ENCODE data around the gene ALDH4A1. TPM values are rescaled to one million over a fixed set of nuclear protein-coding genes. Genes with fewer than 3 reads are reported as not detected.
"Not testable (repeated sequence)": the region's sequence is repeated elsewhere in the genome, so short reads cannot be mapped to it uniquely, and the experiment has no call there.

ALDH4A1 gene
- total and polyA plus RNA-seq, 9 donors: 5.7 to 17.0 (median 13.1) TPM

- DNase-seq: no peak
- 88% methylated on average over 7 of the region's 7 CpGs for WGBS (ENCODE audit: insufficient coverage)
- H3K4me3 ChIP-seq (ENCODE audit: low read length): no peak overlapping the region
- no peaks in the 10 kb centered on the region for H3K4me1 ChIP-seq (ENCODE audit: control insufficient read depth, insufficient read depth, low read length)
- H3K36me3 ChIP-seq (ENCODE audit: control insufficient read depth, insufficient read depth, low read length): no peaks in the 10 kb centered on the region
- no peak overlapping the region for H3K27ac ChIP-seq (ENCODE audit: low read length)
- no peaks in the 10 kb centered on the region for H3K9me3 ChIP-seq (replicated peaks; ENCODE audit: control insufficient read depth, low read depth, low read length)
- H3K27me3 ChIP-seq (ENCODE audit: control insufficient read depth, insufficient read depth, low read length): peaks cover 7% of the 10 kb centered on the region
Measured at GRCh38 chr1:18858070-18858688, 44.2 kb downstream of the ALDH4A1 start.

GRCh38 chr1:18856435-18856834 lies 45.9 kb downstream of the ALDH4A1 start:
- peaks cover 7% of the 10 kb centered on the region for H3K27me3 ChIP-seq (ENCODE audit: control insufficient read depth, insufficient read depth, low read length)
- DNase-seq: no peak
- no peak overlapping the region for H3K4me3 ChIP-seq (ENCODE audit: low read length)
- no peaks in the 10 kb centered on the region for H3K36me3 ChIP-seq (ENCODE audit: control insufficient read depth, insufficient read depth, low read length)
- H3K9me3 ChIP-seq (replicated peaks; ENCODE audit: control insufficient read depth, low read depth, low read length): no peaks in the 10 kb centered on the region
- WGBS (ENCODE audit: insufficient coverage): no CpG with 5 or more reads among the region's 1 CpG
- no peaks in the 10 kb centered on the region for H3K4me1 ChIP-seq (ENCODE audit: control insufficient read depth, insufficient read depth, low read length)
- no peak overlapping the region for H3K27ac ChIP-seq (ENCODE audit: low read length)

- H3K9me3 ChIP-seq (replicated peaks; ENCODE audit: control insufficient read depth, low read depth, low read length): no peaks in the 10 kb centered on the region
- H3K27me3 ChIP-seq (ENCODE audit: control insufficient read depth, insufficient read depth, low read length): peaks cover 7% of the 10 kb centered on the region
- no peak overlapping the region for H3K27ac ChIP-seq (ENCODE audit: low read length)
- no peaks in the 10 kb centered on the region for H3K36me3 ChIP-seq (ENCODE audit: control insufficient read depth, insufficient read depth, low read length)
- 50% methylated on average over 6 of the region's 6 CpGs for WGBS (ENCODE audit: insufficient coverage)
- no peak for DNase-seq
- H3K4me1 ChIP-seq (ENCODE audit: control insufficient read depth, insufficient read depth, low read length): no peaks in the 10 kb centered on the region
- H3K4me3 ChIP-seq (ENCODE audit: low read length): no peak overlapping the region
Measured at GRCh38 chr1:18855573-18855972, 46.8 kb downstream of the ALDH4A1 start.

GRCh38 chr1:18854331-18855025 lies 47.9 kb downstream of the ALDH4A1 start:
- H3K9me3 ChIP-seq (replicated peaks; ENCODE audit: control insufficient read depth, low read depth, low read length): no peaks in the 10 kb centered on the region
- peaks cover 9% of the 10 kb centered on the region for H3K27me3 ChIP-seq (ENCODE audit: control insufficient read depth, insufficient read depth, low read length)
- 83% methylated on average over 42 of the region's 49 CpGs for WGBS (ENCODE audit: insufficient coverage)
- DNase-seq: no peak
- no peaks in the 10 kb centered on the region for H3K36me3 ChIP-seq (ENCODE audit: control insufficient read depth, insufficient read depth, low read length)
- H3K27ac ChIP-seq (ENCODE audit: low read length): no peak overlapping the region
- H3K4me3 ChIP-seq (ENCODE audit: low read length): no peak overlapping the region
- peaks cover 2% of the 10 kb centered on the region for H3K4me1 ChIP-seq (ENCODE audit: control insufficient read depth, insufficient read depth, low read length)

GRCh38 chr1:18852501-18852900 lies 49.9 kb downstream of the ALDH4A1 start:
- 51% methylated on average over 5 of the region's 6 CpGs for WGBS (ENCODE audit: insufficient coverage)
- Histone ChIP-seq H3K4me3 (ENCODE audit: low read length) (no peak overlapping the region), H3K9me3 (replicated peaks; ENCODE audit: control insufficient read depth, low read depth, low read length) (no peaks in the 10 kb centered on the region), H3K4me1 (ENCODE audit: control insufficient read depth, insufficient read depth, low read length) (peaks cover 16% of the 10 kb centered on the region), H3K27ac (ENCODE audit: low read length) (no peak overlapping the region), H3K36me3 (ENCODE audit: control insufficient read depth, insufficient read depth, low read length) (no peaks in the 10 kb centered on the region), H3K27me3 (ENCODE audit: control insufficient read depth, insufficient read depth, low read length) (peaks cover 9% of the 10 kb centered on the region)
- no peak for DNase-seq

- H3K4me3 ChIP-seq (ENCODE audit: low read length): no peak overlapping the region
- H3K27ac ChIP-seq (ENCODE audit: low read length): no peak overlapping the region
- H3K27me3 ChIP-seq (ENCODE audit: control insufficient read depth, insufficient read depth, low read length): peaks cover 12% of the 10 kb centered on the region
- H3K9me3 ChIP-seq (replicated peaks; ENCODE audit: control insufficient read depth, low read depth, low read length): no peaks in the 10 kb centered on the region
- WGBS (ENCODE audit: insufficient coverage): 31% methylated on average over 7 of the region's 11 CpGs
- DNase-seq: peak; percentile 71
- peaks cover 16% of the 10 kb centered on the region for H3K4me1 ChIP-seq (ENCODE audit: control insufficient read depth, insufficient read depth, low read length)
- no peaks in the 10 kb centered on the region for H3K36me3 ChIP-seq (ENCODE audit: control insufficient read depth, insufficient read depth, low read length)
Measured at GRCh38 chr1:18849261-18849711, 53.1 kb downstream of the ALDH4A1 start.

- H3K27me3 ChIP-seq (ENCODE audit: control insufficient read depth, insufficient read depth, low read length); H3K9me3 ChIP-seq (replicated peaks; ENCODE audit: control insufficient read depth, low read depth, low read length); H3K27ac ChIP-seq (ENCODE audit: low read length); DNase-seq; H3K36me3 ChIP-seq (ENCODE audit: control insufficient read depth, insufficient read depth, low read length); H3K4me3 ChIP-seq (ENCODE audit: low read length): not testable (repeated sequence)
- peaks cover 16% of the 10 kb centered on the region for H3K4me1 ChIP-seq (ENCODE audit: control insufficient read depth, insufficient read depth, low read length)
- WGBS (ENCODE audit: insufficient coverage): 100% methylated on average over 1 of the region's 2 CpGs
Measured at GRCh38 chr1:18847723-18848122, 54.6 kb downstream of the ALDH4A1 start.

- WGBS (ENCODE audit: insufficient coverage): 86% methylated on average over 17 of the region's 17 CpGs
- peaks cover 15% of the 10 kb centered on the region for H3K27me3 ChIP-seq (ENCODE audit: control insufficient read depth, insufficient read depth, low read length)
- H3K27ac ChIP-seq (ENCODE audit: low read length): no peak overlapping the region
- no peak overlapping the region for H3K4me3 ChIP-seq (ENCODE audit: low read length)
- no peaks in the 10 kb centered on the region for H3K9me3 ChIP-seq (replicated peaks; ENCODE audit: control insufficient read depth, low read depth, low read length)
- no peaks in the 10 kb centered on the region for H3K4me1 ChIP-seq (ENCODE audit: control insufficient read depth, insufficient read depth, low read length)
- DNase-seq: no peak
- no peaks in the 10 kb centered on the region for H3K36me3 ChIP-seq (ENCODE audit: control insufficient read depth, insufficient read depth, low read length)
Measured at GRCh38 chr1:18840145-18840544, 62.2 kb downstream of the ALDH4A1 start.

- Histone ChIP-seq H3K4me1 (ENCODE audit: control insufficient read depth, insufficient read depth, low read length) (no peaks in the 10 kb centered on the region), H3K36me3 (ENCODE audit: control insufficient read depth, insufficient read depth, low read length) (no peaks in the 10 kb centered on the region), H3K27me3 (ENCODE audit: control insufficient read depth, insufficient read depth, low read length) (peaks cover 29% of the 10 kb centered on the region), H3K9me3 (replicated peaks; ENCODE audit: control insufficient read depth, low read depth, low read length) (no peaks in the 10 kb centered on the region), H3K27ac (ENCODE audit: low read length) (no peak overlapping the region), H3K4me3 (ENCODE audit: low read length) (no peak overlapping the region)
- DNase-seq: no peak
- 60% methylated on average over 5 of the region's 5 CpGs for WGBS (ENCODE audit: insufficient coverage)
Measured at GRCh38 chr1:18836654-18837053, 65.7 kb downstream of the ALDH4A1 start.

- H3K4me3 ChIP-seq (ENCODE audit: low read length); H3K36me3 ChIP-seq (ENCODE audit: control insufficient read depth, insufficient read depth, low read length); H3K9me3 ChIP-seq (replicated peaks; ENCODE audit: control insufficient read depth, low read depth, low read length); H3K27ac ChIP-seq (ENCODE audit: low read length); DNase-seq: not testable (repeated sequence)
- peaks cover 22% of the 10 kb centered on the region for H3K27me3 ChIP-seq (ENCODE audit: control insufficient read depth, insufficient read depth, low read length)
- 0% methylated on average over 1 of the region's 1 CpG for WGBS (ENCODE audit: insufficient coverage)
- H3K4me1 ChIP-seq (ENCODE audit: control insufficient read depth, insufficient read depth, low read length): peaks cover 11% of the 10 kb centered on the region
Measured at GRCh38 chr1:18832319-18832718, 70.0 kb downstream of the ALDH4A1 start.
